Skeletal muscle cell (primary cell): ENCODE results near the gene MOB3B.

Experiments
- DNase-seq: peaks from one replicate; pipeline ENCODE4 v3.0.0-alpha.2; 2010; ENCODE audit warnings: low read depth
- H3K4me3 ChIP-seq: 2 replicates; pipeline ENCODE4 v1.5.1; 2011; ENCODE audit warnings: low read depth, mild to moderate bottlenecking, control low read depth, low read length, moderate library complexity

The MOB3B gene

GRCh38 chr9:27529316-27530278 lies at the start of gene MOB3B:
Gene MOB3B, minus strand, starts transcription at chr9:27529814. Its CDS starts 74,264 bp downstream, at chr9:27455550.
- H3K4me3 ChIP-seq, result peak within 1 kb of the TSS; percentile 67
- no peak for DNase-seq

- peak overlapping the region; percentile 76 for H3K4me3 ChIP-seq
- DNase-seq, result peak; percentile 98
These were observed 44.3 kb upstream of the MOB3B start for GRCh38 chr9:27573634-27574590.

- no peak for DNase-seq
- H3K4me3 ChIP-seq, result peak within 1 kb of the TSS; percentile 76
These were observed 43.5 kb upstream of the MOB3B start, which contains the start of gene C9orf72 for GRCh38 chr9:27572918-27573633. Gene C9orf72, minus strand, starts transcription at chr9:27573481. Its CDS starts 6,361 bp downstream, at chr9:27567120.

GRCh38 chr9:27572566-27572917 lies 42.9 kb upstream of the MOB3B start:
- peak overlapping the region; percentile 76 for H3K4me3 ChIP-seq
- DNase-seq, result no peak

- H3K4me3 ChIP-seq, result peak overlapping the region; percentile 76
- no peak for DNase-seq
These were observed 42.4 kb upstream of the MOB3B start for GRCh38 chr9:27572061-27572460.

GRCh38 chr9:27571011-27571410 lies 41.4 kb upstream of the MOB3B start:
- DNase-seq, result no peak
- H3K4me3 ChIP-seq, result no peak overlapping the region

- no peak overlapping the region for H3K4me3 ChIP-seq
- DNase-seq, result no peak
These were observed 39.8 kb upstream of the MOB3B start for GRCh38 chr9:27569406-27569805.

GRCh38 chr9:27566118-27566517 lies 36.5 kb upstream of the MOB3B start:
- DNase-seq, result no peak
- H3K4me3 ChIP-seq, result no peak overlapping the region

- no peak for DNase-seq
- H3K4me3 ChIP-seq, result no peak overlapping the region
These were observed 36.1 kb upstream of the MOB3B start for GRCh38 chr9:27565696-27566095.

- H3K4me3 ChIP-seq, result no peak overlapping the region
- DNase-seq, result no peak
These were observed 35.1 kb upstream of the MOB3B start for GRCh38 chr9:27564670-27565069.

- no peak for DNase-seq
- H3K4me3 ChIP-seq, result no peak overlapping the region
These were observed 34.3 kb upstream of the MOB3B start for GRCh38 chr9:27563738-27564430.

- DNase-seq, result no peak
- no peak overlapping the region for H3K4me3 ChIP-seq
These were observed 32.1 kb upstream of the MOB3B start for GRCh38 chr9:27561685-27562084.

- no peak overlapping the region for H3K4me3 ChIP-seq
- DNase-seq, result no peak
These were observed 30.8 kb upstream of the MOB3B start for GRCh38 chr9:27560457-27560856.

GRCh38 chr9:27558307-27558706 lies 28.7 kb upstream of the MOB3B start:
- no peak overlapping the region for H3K4me3 ChIP-seq
- DNase-seq, result no peak

- DNase-seq, result no peak
- no peak overlapping the region for H3K4me3 ChIP-seq
These were observed 26.9 kb upstream of the MOB3B start for GRCh38 chr9:27556470-27556869.

- no peak for DNase-seq
- no peak overlapping the region for H3K4me3 ChIP-seq
These were observed 25.1 kb upstream of the MOB3B start for GRCh38 chr9:27554712-27555111.

GRCh38 chr9:27549196-27549755 lies 19.7 kb upstream of the MOB3B start:
- DNase-seq, result no peak
- no peak overlapping the region for H3K4me3 ChIP-seq

- no peak for DNase-seq
- no peak overlapping the region for H3K4me3 ChIP-seq
These were observed 18.6 kb upstream of the MOB3B start for GRCh38 chr9:27548055-27548741.
